GM19328 (cell line): ENCODE results near the gene GIPC2.
"Not testable (repeated sequence)": the region's sequence is repeated elsewhere in the genome, so short reads cannot be mapped to it uniquely, and the experiment has no call there.

ENCODE experiments used
- ATAC-seq: cut with Tn5 transposase; IDR thresholded peaks from one replicate; pipeline ENCODE4 v1.9.1; 2021; ENCODE audit warnings: mild to moderate bottlenecking, moderate library complexity; ENCODE audit not compliant: unreplicated experiment

The GIPC2 gene

GRCh38 chr1:78045926-78046778, at the start of gene GIPC2:
TSS of gene GIPC2 (plus strand) at chr1:78045966. CDS start at chr1:78046095, 129 bp downstream.
- no peak for ATAC-seq

DNA sequence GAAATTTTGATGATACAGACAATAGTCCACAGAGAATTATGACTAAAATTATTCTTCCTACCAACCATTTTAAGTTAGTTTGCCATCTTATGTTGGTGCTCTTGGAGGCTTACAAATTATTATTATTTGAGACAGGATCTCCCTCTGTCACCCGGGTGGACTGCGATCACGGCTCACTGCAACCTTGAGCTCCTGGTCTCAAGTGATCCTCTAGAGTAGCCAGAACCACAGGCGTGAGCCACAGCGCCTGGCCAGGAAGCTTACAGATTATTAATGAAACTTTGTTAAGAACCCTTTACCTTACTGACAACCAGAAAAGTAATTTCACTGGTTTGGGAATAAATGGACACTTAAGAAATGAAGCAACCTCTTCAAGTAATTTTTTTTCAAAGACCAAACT, 49.0 kb upstream of the GIPC2 start:
- no peak for ATAC-seq

DNA sequence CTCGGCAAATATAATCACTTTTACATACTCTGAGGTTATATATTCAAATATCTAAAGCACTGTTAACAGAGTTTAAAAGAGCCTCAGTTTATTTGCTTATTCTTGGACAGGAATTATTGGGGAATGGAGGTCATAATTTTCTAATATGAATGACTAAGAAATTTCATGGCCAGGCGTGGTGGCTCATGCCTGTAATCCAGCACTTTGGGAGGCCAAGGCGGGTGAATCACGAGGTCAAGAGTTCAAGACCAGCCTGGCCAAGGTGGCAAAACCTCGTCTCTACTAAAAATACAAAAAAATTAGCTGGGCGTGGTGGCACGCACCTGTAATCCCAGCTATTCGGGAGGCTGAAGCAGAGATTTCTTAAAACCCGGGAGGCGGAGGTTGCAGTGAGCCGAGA, 45.2 kb upstream of the GIPC2 start:
- not testable (repeated sequence) for ATAC-seq

DNA sequence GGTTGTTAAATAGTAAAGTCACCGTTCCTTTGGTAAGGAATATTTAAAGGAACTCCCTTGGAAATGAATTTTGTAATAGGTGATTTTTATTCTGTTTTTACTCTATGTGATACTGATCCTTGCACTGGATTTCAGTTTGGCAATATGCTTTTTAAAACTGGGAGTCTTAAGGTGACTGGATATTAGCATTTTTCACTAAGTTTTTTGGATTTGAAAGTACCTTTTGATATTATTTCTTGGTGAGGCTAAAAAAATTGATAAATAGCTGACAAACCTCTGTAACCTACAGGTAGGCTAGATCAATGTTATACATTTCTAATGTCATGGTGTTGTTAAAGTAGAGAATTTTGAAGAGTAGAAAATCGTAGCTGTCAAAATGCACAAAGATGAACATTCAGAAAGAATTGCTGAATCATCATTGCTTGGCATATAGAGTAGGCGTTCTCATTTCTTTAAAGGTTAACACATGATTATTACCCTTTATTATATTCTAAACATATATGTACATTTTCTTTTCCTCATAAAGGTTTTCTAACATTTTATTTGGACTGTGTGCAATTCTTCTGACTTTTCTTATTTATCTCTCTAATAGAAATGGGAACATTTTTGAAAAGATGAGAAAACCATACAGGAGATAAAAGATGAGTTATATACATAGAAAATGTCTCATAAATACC, 42.6 kb upstream of the GIPC2 start:
- ATAC-seq, result no peak

DNA sequence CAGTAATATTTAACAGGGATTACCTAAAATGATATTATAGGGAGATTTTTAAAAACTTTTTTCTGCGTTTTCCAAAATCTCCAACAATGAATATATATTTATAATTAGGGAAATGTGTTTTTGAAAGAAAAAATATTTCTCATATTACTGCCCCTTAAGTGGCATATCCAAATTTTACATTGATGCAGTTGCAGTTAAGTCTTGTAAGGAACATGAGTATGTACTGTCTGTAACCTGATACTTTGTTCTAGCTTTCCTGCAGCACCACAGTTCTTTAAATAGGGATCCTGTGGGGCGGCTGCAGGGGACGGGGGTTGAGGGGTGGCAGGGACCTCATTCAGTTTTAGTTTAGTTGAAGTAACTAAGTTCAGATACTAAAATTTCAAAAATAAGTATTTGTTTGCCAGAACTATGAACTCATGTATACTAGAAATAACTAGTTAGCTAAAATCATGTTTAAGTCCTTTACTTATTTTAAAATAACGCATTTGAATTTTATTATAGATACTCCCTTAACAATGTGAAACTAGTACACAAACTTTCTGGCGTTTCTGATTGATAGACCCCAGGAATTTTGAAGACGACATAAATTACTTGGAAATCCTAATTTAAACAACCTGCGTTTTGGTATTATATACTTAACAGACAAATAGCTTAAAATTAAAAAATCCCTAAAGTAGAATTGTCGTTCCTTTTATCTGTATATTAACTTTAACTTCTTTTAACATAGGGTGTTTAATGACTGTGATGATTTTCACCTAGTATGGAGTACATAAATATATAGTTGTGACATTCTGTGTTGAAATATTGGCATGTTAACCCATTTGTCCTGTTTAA, 41.7 kb upstream of the GIPC2 start:
- ATAC-seq, result peak; percentile 42

DNA sequence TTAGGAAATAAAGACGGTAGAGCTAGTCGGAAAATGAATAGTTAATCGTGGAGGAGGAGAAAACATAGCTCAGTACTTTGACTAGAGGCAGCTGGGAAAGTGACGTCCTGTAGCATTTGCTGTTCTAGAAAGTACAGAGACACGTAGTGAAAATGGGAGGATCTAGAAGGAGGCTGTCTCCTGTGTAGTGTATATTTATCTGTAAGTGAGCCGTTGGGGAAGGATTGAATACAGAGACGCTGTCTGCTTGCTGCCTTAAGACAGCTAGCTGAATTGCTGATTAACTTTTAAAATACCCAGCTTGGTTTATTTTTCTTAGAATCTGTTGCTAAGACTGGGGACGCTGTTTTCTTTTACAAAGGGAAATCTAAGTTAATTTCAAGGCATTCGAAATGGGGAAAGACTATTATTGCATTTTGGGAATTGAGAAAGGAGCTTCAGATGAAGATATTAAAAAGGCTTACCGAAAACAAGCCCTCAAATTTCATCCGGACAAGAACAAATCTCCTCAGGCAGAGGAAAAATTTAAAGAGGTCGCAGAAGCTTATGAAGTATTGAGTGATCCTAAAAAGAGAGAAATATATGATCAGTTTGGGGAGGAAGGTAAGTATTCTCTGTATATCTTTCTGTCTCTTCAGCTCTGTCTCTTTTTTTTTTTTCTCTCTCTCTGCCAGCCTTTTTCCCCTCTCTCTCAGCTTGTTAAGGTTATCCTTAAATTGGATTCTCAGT, 40.9 kb upstream of the GIPC2 start, which contains the start of gene DNAJB4:
TSS of gene DNAJB4 (plus strand) at position 221 of the 729 bp plus-strand sequence. CDS start at position 393, 172 bp downstream.
- ATAC-seq, result peak; percentile 99

DNA sequence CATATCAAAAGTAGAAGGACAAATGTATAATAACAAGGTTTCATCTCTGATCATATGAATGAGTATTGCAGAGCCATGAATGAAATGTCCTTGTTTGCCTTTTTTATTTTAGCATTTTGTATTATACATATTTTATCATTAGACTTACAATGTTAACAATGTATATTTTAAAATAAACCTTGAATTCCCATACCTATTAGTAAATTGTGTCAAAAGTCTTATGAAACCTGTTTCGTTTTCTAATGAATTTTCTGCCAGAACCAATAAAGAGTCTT, 40.4 kb upstream of the GIPC2 start:
- no peak for ATAC-seq

GRCh38 chr1:78005755-78006154, 40.0 kb upstream of the GIPC2 start:
- ATAC-seq, result no peak

- no peak for ATAC-seq
These were observed 39.2 kb upstream of the GIPC2 start for GRCh38 chr1:78006521-78006920.

DNA sequence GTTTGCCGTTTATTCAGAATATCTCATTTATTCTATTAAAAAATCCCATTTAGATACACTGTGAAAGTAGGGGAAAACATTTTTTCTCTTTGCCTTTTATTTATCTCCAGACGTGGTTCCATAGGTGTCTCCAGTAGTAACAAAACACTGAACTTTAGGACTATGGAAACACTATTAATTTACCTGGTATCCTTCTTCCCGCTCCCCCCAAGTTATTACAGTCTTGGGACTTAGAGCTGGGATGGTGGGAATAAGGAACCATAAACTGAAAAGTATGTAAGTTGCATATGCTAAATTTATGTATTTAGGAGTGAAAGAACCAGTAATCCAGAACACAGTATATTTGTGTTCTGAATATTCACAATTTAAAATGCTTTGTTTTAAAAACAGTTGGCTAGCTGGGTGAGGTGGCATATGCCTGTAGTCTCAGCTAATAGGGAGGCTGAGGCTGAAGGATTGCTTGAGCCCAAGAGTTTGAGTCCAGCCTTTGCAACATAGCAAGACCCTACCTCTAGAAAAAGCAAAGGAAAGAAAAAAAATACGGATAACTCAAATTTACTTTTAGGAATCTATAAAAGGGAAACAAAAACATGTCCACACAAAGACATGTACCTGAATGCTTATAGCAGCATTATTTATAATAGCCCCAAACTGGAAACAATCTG, 38.0 kb upstream of the GIPC2 start:
- no peak for ATAC-seq

- ATAC-seq, result no peak
These were observed 36.5 kb upstream of the GIPC2 start for GRCh38 chr1:78009276-78009675.

- no peak for ATAC-seq
These were observed 35.9 kb upstream of the GIPC2 start for GRCh38 chr1:78009836-78010235.

GRCh38 chr1:78011050-78011449, 34.7 kb upstream of the GIPC2 start:
- no peak for ATAC-seq

DNA sequence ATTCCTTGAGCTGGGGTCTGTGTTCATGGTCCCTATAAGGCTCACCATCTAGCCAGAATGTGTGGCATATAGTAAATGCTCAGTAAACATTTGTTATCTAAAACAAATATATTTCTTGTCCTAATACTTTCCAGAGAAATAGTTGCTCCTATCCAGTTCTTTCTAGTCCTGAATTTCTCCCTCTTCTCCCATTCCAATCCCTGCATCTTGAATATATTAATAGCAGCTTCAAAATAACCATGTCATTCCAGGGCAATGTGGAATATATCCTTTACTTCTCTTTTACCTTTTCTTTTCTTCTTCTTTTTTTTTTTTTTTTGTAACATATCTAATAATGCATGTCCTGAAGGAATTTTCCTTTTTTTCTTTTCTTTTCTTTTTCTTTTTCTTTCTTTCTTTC, 30.6 kb upstream of the GIPC2 start:
- no peak for ATAC-seq

GRCh38 chr1:78019024-78019423, 26.7 kb upstream of the GIPC2 start:
- ATAC-seq, result no peak

GRCh38 chr1:78021134-78021533, 24.6 kb upstream of the GIPC2 start:
- ATAC-seq, result not testable (repeated sequence)

GRCh38 chr1:78029793-78030192, 16.0 kb upstream of the GIPC2 start:
- no peak for ATAC-seq

- no peak for ATAC-seq
These were observed 12.6 kb upstream of the GIPC2 start for GRCh38 chr1:78032996-78033796.

DNA sequence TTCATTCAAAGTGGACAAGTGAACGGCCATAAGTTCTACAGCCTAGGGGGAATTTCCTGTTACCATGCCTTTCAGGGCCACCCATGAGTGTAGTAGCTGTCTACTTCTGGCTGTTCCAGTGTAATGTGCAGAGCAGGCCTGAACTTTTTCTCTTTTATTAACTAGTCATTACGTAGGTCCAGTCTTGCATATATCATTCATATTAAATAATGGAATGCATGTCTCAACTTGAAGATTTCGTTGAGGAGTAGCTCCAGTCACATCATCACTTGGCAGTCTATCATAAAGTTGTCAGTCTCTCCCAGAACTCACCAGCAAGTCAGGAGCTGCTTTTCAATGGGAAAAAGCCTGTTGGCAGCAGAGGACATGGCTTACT, 12.0 kb upstream of the GIPC2 start:
- no peak for ATAC-seq

GRCh38 chr1:78035121-78035520, 10.6 kb upstream of the GIPC2 start:
- no peak for ATAC-seq
